GM12878 (cell line): ENCODE data around the gene RFT1. TPM values are rescaled to one million over a fixed set of nuclear protein-coding genes. Genes with fewer than 3 reads are reported as not detected.

Experiments used
- ATAC-seq: fragments of 200-7000 bp; cut with Tn5 transposase; 3 replicates; pipeline ENCODE4 v1.9.1; 2020; ENCODE audit warnings: mild to moderate bottlenecking, moderate library complexity
- BruUV-seq: library from RNA; stranded (reverse); fragments of 400-500 nt; replicated peaks from 2 replicates; lab custom pipeline; 2021; lab: Mats Ljungman, UMichigan
- CTCF ChIA-PET: fragments of 300-600 bp; sonication (Branson Sonifier 250); formaldehyde crosslinking; extraction: SDS; loops from one replicate; lab custom pipeline; 2021; ENCODE audit warnings: inconsistent platforms; lab: Yijun Ruan, JAX
- POLR2A ChIA-PET: fragments of 350-600 bp; formaldehyde crosslinking; extraction: SDS; loops from one replicate; lab custom pipeline; 2021; ENCODE audit warnings: inconsistent platforms; lab: Charles Lee
- RAD21 ChIA-PET: fragments of 300-600 bp; sonication (Branson Sonifier 250); formaldehyde crosslinking; loops from one replicate; lab custom pipeline; 2023; ENCODE audit warnings: antibody characterized with exemption; ENCODE audit not compliant: unreplicated experiment; lab: Charles Lee
- SMC1A ChIA-PET: fragments of 300-600 bp; sonication (Branson Sonifier 250); formaldehyde crosslinking; loops from one replicate; lab custom pipeline; 2023; ENCODE audit not compliant: unreplicated experiment, uncharacterized antibody; lab: Charles Lee
- DNase-seq: peaks from one replicate; pipeline ENCODE4 v3.0.0-alpha.2; 2011; ENCODE audit warnings: low read depth, low spot score
- FAIRE-seq: peaks from 3 replicates; lab custom pipeline; 2011; peaks lifted over from hg19 to GRCh38; lab: Jason Lieb, UNC
- H2AFZ ChIP-seq: 2 replicates; pipeline ENCODE4 v1.6.0; 2011; ENCODE audit warnings: low read depth, low read length, control low read depth; ENCODE audit not compliant: control insufficient read depth
- H3K27ac ChIP-seq: 2 replicates; pipeline ENCODE4 v1.5.1; 2011; ENCODE audit warnings: control low read depth; ENCODE audit not compliant: control insufficient read depth, insufficient read depth
- H3K27me3 ChIP-seq, 2 experiments: replicated peaks in 1 of 2; 2 replicates each; pipeline versions ENCODE4 v1.6.0 to v1.6.1; 2011; ENCODE audit warnings: low read length in 1 of 2; ENCODE audit not compliant: control insufficient read depth in 2 of 2, insufficient read depth in 2 of 2
- H3K36me3 ChIP-seq, 2 experiments: 2 replicates each; pipeline ENCODE4 v1.5.1; 2011; ENCODE audit warnings: low read length in 1 of 2; ENCODE audit not compliant: control insufficient read depth in 2 of 2, insufficient read depth in 2 of 2
- H3K4me1 ChIP-seq: 2 replicates; pipeline ENCODE4 v1.6.1; 2011; ENCODE audit warnings: mild to moderate bottlenecking, low read length, moderate library complexity, mixed read lengths; ENCODE audit not compliant: control insufficient read depth, insufficient read depth
- H3K4me2 ChIP-seq: 2 replicates; pipeline ENCODE4 v1.6.0; 2011; ENCODE audit warnings: control low read depth; ENCODE audit not compliant: control insufficient read depth, insufficient read depth
- H3K4me3 ChIP-seq: fragments of 200-600 bp; sonication (generic); 2 replicates; pipeline ENCODE4 v1.5.1; 2016
- H3K79me2 ChIP-seq: 2 replicates; pipeline ENCODE4 v1.6.0; 2011; ENCODE audit warnings: low read length; ENCODE audit not compliant: control insufficient read depth, insufficient read depth
- H3K9ac ChIP-seq: 2 replicates; pipeline ENCODE4 v1.8.0; 2011; ENCODE audit warnings: low read length, control low read depth, mixed read lengths; ENCODE audit not compliant: control insufficient read depth, insufficient read depth
- H3K9me3 ChIP-seq: replicated peaks from 3 replicates; pipeline ENCODE4 v1.5.1; 2011; ENCODE audit warnings: mild to moderate bottlenecking, low read length; ENCODE audit not compliant: control insufficient read depth, insufficient read depth
- H4K20me1 ChIP-seq: 2 replicates; pipeline ENCODE4 v1.6.0; 2011; ENCODE audit not compliant: control insufficient read depth, insufficient read depth
- CBFB ChIP-seq: IDR thresholded peaks from 2 replicates; pipeline ENCODE4 v1.6.1; 2016; ENCODE audit warnings: antibody characterized with exemption, low read depth
- CHD2 ChIP-seq: IDR thresholded peaks from 2 replicates; pipeline ENCODE4 v1.6.1; 2011; ENCODE audit warnings: low read depth, low read length, improper control_type of control experiment, borderline replicate concordance
- CHD4 ChIP-seq: fragments of 200-600 bp; sonication (generic); IDR thresholded peaks from 2 replicates; pipeline ENCODE4 v1.6.1; 2016; ENCODE audit warnings: mild to moderate bottlenecking
- DPF2 ChIP-seq: fragments of 450-650 bp; IDR thresholded peaks from 2 replicates; pipeline ENCODE4 v1.6.1; 2017; ENCODE audit warnings: mild to moderate bottlenecking
- E2F8 ChIP-seq: fragments of 450-650 bp; IDR thresholded peaks from 2 replicates; pipeline ENCODE4 v1.6.1; 2018; ENCODE audit warnings: mild to moderate bottlenecking, low read depth, moderate library complexity; ENCODE audit not compliant: partially characterized antibody
- IRF3 ChIP-seq: fragments of 450-650 bp; IDR thresholded peaks from 2 replicates; pipeline ENCODE4 v1.6.1; 2014; ENCODE audit warnings: mild to moderate bottlenecking
- JUND ChIP-seq: IDR thresholded peaks from 2 replicates; pipeline ENCODE4 v1.6.1; 2012; ENCODE audit warnings: low read depth, mild to moderate bottlenecking, low read length, improper control_type of control experiment, moderate library complexity
- MTA3 ChIP-seq: IDR thresholded peaks from 2 replicates; pipeline ENCODE4 v1.6.1; 2012; ENCODE audit warnings: low read length, inconsistent platforms, borderline replicate concordance
- MXI1 ChIP-seq: fragments of 150-350 bp; IDR thresholded peaks from 2 replicates; pipeline ENCODE4 v1.6.1; 2011; ENCODE audit warnings: low read depth, mild to moderate bottlenecking, inconsistent platforms, low read length, improper control_type of control experiment
- MYC ChIP-seq: IDR thresholded peaks from 2 replicates; pipeline ENCODE4 v1.6.1; 2011; ENCODE audit warnings: mild to moderate bottlenecking, low read length, moderate library complexity, inconsistent platforms; ENCODE audit not compliant: insufficient read depth, insufficient replicate concordance, insufficient read length, severe bottlenecking
- NFYB ChIP-seq: IDR thresholded peaks from 2 replicates; pipeline ENCODE4 v1.6.1; 2011; ENCODE audit warnings: low read depth, mild to moderate bottlenecking, low read length, improper control_type of control experiment, moderate library complexity; ENCODE audit not compliant: insufficient read depth
- NR2C1 ChIP-seq: fragments of 450-650 bp; IDR thresholded peaks from 2 replicates; pipeline ENCODE4 v1.6.1; 2017; ENCODE audit warnings: antibody characterized with exemption, mild to moderate bottlenecking, moderate library complexity
- PKNOX1 ChIP-seq: fragments of 450-650 bp; IDR thresholded peaks from 2 replicates; pipeline ENCODE4 v1.6.1; 2016; ENCODE audit warnings: mild to moderate bottlenecking
- SIX5 ChIP-seq: IDR thresholded peaks from 2 replicates; pipeline ENCODE4 v1.6.1; 2011; ENCODE audit warnings: mild to moderate bottlenecking, low read depth, low read length, moderate library complexity; ENCODE audit not compliant: severe bottlenecking
- SREBF2 ChIP-seq: IDR thresholded peaks from 2 replicates; pipeline ENCODE4 v1.6.1; 2012; ENCODE audit warnings: mild to moderate bottlenecking, low read length
- STAT3 ChIP-seq: IDR thresholded peaks from 2 replicates; pipeline ENCODE4 v1.6.1; 2011; ENCODE audit warnings: low read depth, low read length, improper control_type of control experiment
- TAF1 ChIP-seq: IDR thresholded peaks from 2 replicates; pipeline ENCODE4 v1.6.1; 2011; ENCODE audit warnings: mild to moderate bottlenecking, low read depth, low read length, borderline replicate concordance
- TARDBP ChIP-seq: IDR thresholded peaks from 2 replicates; pipeline ENCODE4 v1.6.1; 2016; ENCODE audit warnings: borderline replicate concordance
- ZSCAN29 ChIP-seq: fragments of 450-650 bp; IDR thresholded peaks from 2 replicates; pipeline ENCODE4 v1.6.1; 2017; ENCODE audit warnings: mild to moderate bottlenecking, moderate library complexity
- WGBS: methylation state at CpG from one replicate; pipeline ENCODE4 v1.1.6; 2016; ENCODE audit warnings: low lambda C conversion rate; ENCODE audit not compliant: insufficient replicate concordance, insufficient coverage; ENCODE audit errors: missing lambda C conversion rate; 5-methylcytosine and 5-hydroxymethylcytosine counted together
- in situ Hi-C: fragments of 300-500 bp; cut with MboI; formaldehyde crosslinking; loops from 9 replicates; pipeline ENCODE4 v1.14.3; 2018; ENCODE audit warnings: mixed read lengths
- intact Hi-C: fragments of 100-400 bp; cut with micrococcal nuclease; formaldehyde crosslinking; loops from one replicate; pipeline ENCODE4 v1.14.2; 2022; ENCODE audit not compliant: unreplicated experiment
- polyA plus RNA-seq, 11 experiments: library from polyadenylated mRNA; depleted of rRNA in 4 of 11; unstranded in 6 of 11; stranded (reverse) in 5 of 11; fragments of >200 nt; fragmentation: Nextera tagmentation in 4 of 11; fragmentation: Illumina TruSeq in 1 of 11; extraction: Ambion mirVana in 4 of 11; extraction: Trizol in 1 of 11; gene quantifications; 1 replicate in 1 of 11; 2 replicates in 10 of 11; pipeline versions ENCODE4 v1.2.1 to v1.2.3, GENCODE V29; 2011 to 2016; ENCODE audit warnings: inconsistent platforms in 2 of 11, missing spikeins in 2 of 11, low read depth in 1 of 11
- total RNA-seq, 4 experiments: library from RNA; depleted of rRNA in 3 of 4; stranded (reverse); fragments of >200 nt in 3 of 4; fragmentation: Illumina TruSeq in 1 of 4; extraction: Trizol in 1 of 4; gene quantifications; 2 replicates each; pipeline versions ENCODE4 v1.2.1 to v1.2.3, GENCODE V29; 2013 to 2021

Gene RFT1
- total and polyA plus RNA-seq, 10 of the 15 experiments (the other 5 are each of a cell fraction or from before 2014, with no cell fraction given): 16.6 to 75.1 (median 34.5) TPM

- TF ChIP-seq PKNOX1 (no peak), TARDBP (no peak), MTA3 (no peak), E2F8 (no peak), MXI1 (no peak), CHD4 (no peak), TAF1 (no peak)
- TF ChIP-seq, all 136 proteins: peak for 0
Observed at GRCh38 chr3:53122255-53122932, 7.8 kb downstream of the RFT1 start (continued).

GRCh38 chr3:53120336-53120735, 9.9 kb downstream of the RFT1 start:
- Histone ChIP-seq H3K27me3 (no peaks in the 10 kb centered on the region), H3K27ac (no peak overlapping the region), H3K9me3 (no peaks in the 10 kb centered on the region), H2AFZ (no peak overlapping the region), H3K79me2 (no peaks in the 10 kb centered on the region), H4K20me1 (no peaks in the 10 kb centered on the region), H3K4me3 (no peak overlapping the region), H3K9ac (no peak overlapping the region), H3K36me3 (peaks cover 27 to 45% of the 10 kb centered on the region in 2 experiments), H3K4me1 (no peaks in the 10 kb centered on the region), H3K4me2 (no peak overlapping the region)
- DNase-seq (no peak), FAIRE-seq (no peak), ATAC-seq (no peak)
- RAD21 ChIA-PET: interaction anchor here (1.1 kb wide), 1 partner anchor 14 kb away, joined by 4 read pairs; no protein-coding TSS in a partner anchor
- SMC1A ChIA-PET: interaction anchor here (0.8 to 1.8 kb wide), 4 partner anchors 9 to 76 kb away, joined by 3 to 6 read pairs (median 4); no protein-coding TSS in a partner anchor
- in situ Hi-C loops (no loop called here), intact Hi-C loops (no loop called here)
- POLR2A ChIA-PET: interaction anchor here (0.5 to 1.2 kb wide), 2 partner anchors 76 to 135 kb away, joined by 3 read pairs; partner anchors contain the start of gene TKT
- CTCF ChIA-PET: interaction anchor here (0.8 to 16.5 kb wide), 4 partner anchors 10 to 78 kb away, joined by 3 to 303 read pairs (median 121); partner anchors contain the start of gene RFT1
- BruUV-seq: no TSS peak
- WGBS: 86% methylated on average over 5 of the region's 5 CpGs
- TF ChIP-seq MYC (no peak), NFYB (no peak), CBFB (no peak), NR2C1 (no peak), DPF2 (no peak), ZSCAN29 (no peak), SIX5 (no peak), SREBF2 (no peak), CHD2 (no peak), JUND (no peak), IRF3 (no peak), STAT3 (no peak)
